Suprapubic skin (tissue), 4 donors: ENCODE data around the gene MAPK4. TPM values are rescaled to one million over a fixed set of nuclear protein-coding genes. Genes with fewer than 3 reads are reported as not detected.

ENCODE experiments used
- DNase-seq, 2 donors: peaks; one replicate each; pipeline ENCODE4 v3.0.0-alpha.2; 2019; ENCODE audit warnings: low spot score in 2 of 2
- H3K27ac ChIP-seq: fragments of 200-600 bp; sonication (generic); one replicate; pipeline ENCODE4 v1.5.1; 2019
- H3K27me3 ChIP-seq: fragments of 200-600 bp; sonication (generic); one replicate; pipeline ENCODE4 v1.5.1; 2019
- H3K36me3 ChIP-seq: fragments of 200-600 bp; sonication (generic); one replicate; pipeline ENCODE4 v1.5.1; 2019
- H3K4me1 ChIP-seq: fragments of 200-600 bp; sonication (generic); one replicate; pipeline ENCODE4 v1.5.1; 2019
- H3K4me3 ChIP-seq: fragments of 200-600 bp; sonication (generic); one replicate; pipeline ENCODE4 v1.5.1; 2019; ENCODE audit warnings: mild to moderate bottlenecking
- H3K9me3 ChIP-seq: fragments of 200-600 bp; sonication (generic); one replicate; pipeline ENCODE4 v1.5.1; 2019
- CTCF ChIP-seq, 2 donors: fragments of 200-600 bp in 1 of 2; fragments of 450-650 bp in 1 of 2; sonication (generic) in 1 of 2; IDR thresholded peaks; one replicate each; pipeline ENCODE4 v1.5.1; 2016 to 2019; ENCODE audit warnings: antibody characterized with exemption in 2 of 2, mild to moderate bottlenecking in 1 of 2, moderate library complexity in 1 of 2
- EP300 ChIP-seq: sonication (generic); formaldehyde crosslinking; IDR thresholded peaks from one replicate; pipeline ENCODE4 v1.6.1; 2017; ENCODE audit warnings: antibody characterized with exemption
- POLR2A ChIP-seq, 2 donors: fragments of 450-650 bp; IDR thresholded peaks; one replicate each; pipeline ENCODE4 v1.6.1; 2017; ENCODE audit warnings: antibody characterized with exemption in 2 of 2, mild to moderate bottlenecking in 2 of 2, moderate library complexity in 2 of 2
- POLR2AphosphoS5 ChIP-seq, 3 donors: sonication (generic); formaldehyde crosslinking; IDR thresholded peaks; one replicate each; pipeline ENCODE4 v1.6.1; 2017; ENCODE audit warnings: antibody characterized with exemption in 3 of 3
- WGBS: methylation state at CpG from one replicate; pipeline ENCODE4 v1.1.5; 2018; 5-methylcytosine and 5-hydroxymethylcytosine counted together
- total RNA-seq, 4 donors: library from RNA; depleted of rRNA; stranded (reverse); fragments of >200 nt; gene quantifications; one replicate each; pipeline ENCODE4 v1.1.0, GENCODE V29; 2016

MAPK4 gene
- total RNA-seq, 4 donors from 2014 or later: 1.9 to 4.8 (median 2.4) TPM

- no peaks in the 10 kb centered on the region for H3K27me3 ChIP-seq
- WGBS: 83% methylated on average over 1 of the region's 1 CpG
- no peaks in the 10 kb centered on the region for H3K36me3 ChIP-seq
- H3K4me1 ChIP-seq: no peaks in the 10 kb centered on the region
- no peaks in the 10 kb centered on the region for H3K9me3 ChIP-seq
- H3K4me3 ChIP-seq: no peak overlapping the region
- TF ChIP-seq EP300 (no peak), CTCF (IDR thresholded peaks at IDR 0.05) (no peak), POLR2AphosphoS5 (IDR thresholded peaks at IDR 0.05) (no peak), POLR2A (IDR thresholded peaks at IDR 0.05) (no peak)
- DNase-seq: no peak
- H3K27ac ChIP-seq: no peak overlapping the region
Observed at GRCh38 chr18:50644146-50644545, 84.3 kb downstream of the MAPK4 start.

DNA sequence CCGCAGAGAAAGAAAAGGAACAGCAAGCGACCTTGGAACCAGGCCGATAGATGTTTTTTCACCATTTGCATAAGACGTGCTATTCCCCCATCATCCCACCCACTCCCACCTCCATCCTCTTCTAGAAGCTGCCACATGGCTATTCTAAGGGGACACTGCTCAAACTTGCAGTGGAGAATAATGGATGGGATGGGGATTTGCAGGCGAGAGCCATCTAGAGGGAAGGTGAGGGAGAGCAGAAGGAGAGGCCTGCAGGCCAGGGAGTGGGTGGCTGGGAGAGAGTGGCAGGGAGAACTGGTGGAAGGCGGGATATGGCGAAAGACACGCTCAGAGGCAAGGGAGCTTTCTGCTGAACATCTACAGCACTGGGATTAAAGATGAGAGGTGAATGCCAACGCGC, 84.9 kb downstream of the MAPK4 start:
- peaks cover 2% of the 10 kb centered on the region for H3K4me1 ChIP-seq
- no peaks in the 10 kb centered on the region for H3K36me3 ChIP-seq
- no peak for DNase-seq
- H3K9me3 ChIP-seq: no peaks in the 10 kb centered on the region
- no peak overlapping the region for H3K4me3 ChIP-seq
- 81% methylated on average over 10 of the region's 10 CpGs for WGBS
- TF ChIP-seq EP300 (no peak), POLR2A (IDR thresholded peaks at IDR 0.05) (no peak), POLR2AphosphoS5 (IDR thresholded peaks at IDR 0.05) (no peak), CTCF (IDR thresholded peaks at IDR 0.05) (no peak)
- H3K27ac ChIP-seq: no peak overlapping the region
- no peaks in the 10 kb centered on the region for H3K27me3 ChIP-seq

- DNase-seq: no peak
- H3K9me3 ChIP-seq: no peaks in the 10 kb centered on the region
- H3K27me3 ChIP-seq: no peaks in the 10 kb centered on the region
- H3K36me3 ChIP-seq: no peaks in the 10 kb centered on the region
- H3K4me1 ChIP-seq: peaks cover 2% of the 10 kb centered on the region
- no peak overlapping the region for H3K27ac ChIP-seq
- WGBS: 67% methylated on average over 7 of the region's 7 CpGs
- H3K4me3 ChIP-seq: no peak overlapping the region
- TF ChIP-seq POLR2AphosphoS5 (IDR thresholded peaks at IDR 0.05): no peak
Observed at GRCh38 chr18:50647237-50647636, 87.3 kb downstream of the MAPK4 start.

- no peak for DNase-seq
- H3K4me3 ChIP-seq: no peak overlapping the region
- H3K27ac ChIP-seq: no peak overlapping the region
- H3K4me1 ChIP-seq: peaks cover 2% of the 10 kb centered on the region
- no peaks in the 10 kb centered on the region for H3K27me3 ChIP-seq
- TF ChIP-seq POLR2A (IDR thresholded peaks at IDR 0.05): no peak
- TF ChIP-seq CTCF (IDR thresholded peaks at IDR 0.05): no peak
- TF ChIP-seq POLR2AphosphoS5 (IDR thresholded peaks at IDR 0.05): no peak
- no peak for TF ChIP-seq EP300
- H3K36me3 ChIP-seq: no peaks in the 10 kb centered on the region
- H3K9me3 ChIP-seq: no peaks in the 10 kb centered on the region
Observed at GRCh38 chr18:50647792-50648191, 87.9 kb downstream of the MAPK4 start.

DNA sequence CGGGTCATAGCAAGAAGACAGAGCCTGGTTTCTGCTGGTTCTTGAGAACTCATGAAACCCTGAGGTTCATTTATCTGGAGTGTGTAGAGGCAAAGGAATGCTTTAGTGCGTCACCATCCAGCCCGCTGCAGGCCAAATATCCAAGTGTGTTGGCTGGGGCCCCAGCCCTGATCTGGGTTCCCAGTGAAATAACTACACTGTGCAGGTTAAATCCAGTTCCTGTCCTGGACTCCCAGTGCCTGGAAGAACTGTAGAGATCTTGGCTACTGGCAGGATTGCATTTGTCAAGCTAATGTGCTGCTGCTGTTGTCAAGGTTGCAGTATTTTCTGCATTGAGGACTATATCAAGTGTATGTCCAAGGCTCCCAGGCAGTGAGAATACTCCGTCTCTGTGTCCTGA, 89.9 kb downstream of the MAPK4 start:
- Histone ChIP-seq H3K9me3 (no peaks in the 10 kb centered on the region), H3K4me1 (peaks cover 2% of the 10 kb centered on the region), H3K27me3 (no peaks in the 10 kb centered on the region), H3K27ac (peak overlapping the region; percentile 10), H3K4me3 (no peak overlapping the region), H3K36me3 (no peaks in the 10 kb centered on the region)
- no peak for DNase-seq
- WGBS: 47% methylated on average over 3 of the region's 4 CpGs
- no peak for TF ChIP-seq POLR2A (IDR thresholded peaks at IDR 0.05)
- TF ChIP-seq CTCF (IDR thresholded peaks at IDR 0.05): no peak
- TF ChIP-seq EP300: no peak
- TF ChIP-seq POLR2AphosphoS5 (IDR thresholded peaks at IDR 0.05): no peak

GRCh38 chr18:50651334-50651733, 91.4 kb downstream of the MAPK4 start:
- H3K27ac ChIP-seq: no peak overlapping the region
- DNase-seq: no peak

More at GRCh38 chr18:50651334-50651733, 91.4 kb downstream of the MAPK4 start:
- H3K36me3 ChIP-seq: no peaks in the 10 kb centered on the region
- H3K27me3 ChIP-seq: no peaks in the 10 kb centered on the region
- TF ChIP-seq POLR2A (IDR thresholded peaks at IDR 0.05): no peak
- no peak for TF ChIP-seq POLR2AphosphoS5 (IDR thresholded peaks at IDR 0.05)
- no peak for TF ChIP-seq CTCF (IDR thresholded peaks at IDR 0.05)
- no peak for TF ChIP-seq EP300
- 89% methylated on average over 7 of the region's 7 CpGs for WGBS
- no peak overlapping the region for H3K4me3 ChIP-seq
- no peaks in the 10 kb centered on the region for H3K9me3 ChIP-seq
- peaks cover 2% of the 10 kb centered on the region for H3K4me1 ChIP-seq
